ENCODE data around the gene CDKN2B-AS1.

CDKN2B-AS1 gene

DNA sequence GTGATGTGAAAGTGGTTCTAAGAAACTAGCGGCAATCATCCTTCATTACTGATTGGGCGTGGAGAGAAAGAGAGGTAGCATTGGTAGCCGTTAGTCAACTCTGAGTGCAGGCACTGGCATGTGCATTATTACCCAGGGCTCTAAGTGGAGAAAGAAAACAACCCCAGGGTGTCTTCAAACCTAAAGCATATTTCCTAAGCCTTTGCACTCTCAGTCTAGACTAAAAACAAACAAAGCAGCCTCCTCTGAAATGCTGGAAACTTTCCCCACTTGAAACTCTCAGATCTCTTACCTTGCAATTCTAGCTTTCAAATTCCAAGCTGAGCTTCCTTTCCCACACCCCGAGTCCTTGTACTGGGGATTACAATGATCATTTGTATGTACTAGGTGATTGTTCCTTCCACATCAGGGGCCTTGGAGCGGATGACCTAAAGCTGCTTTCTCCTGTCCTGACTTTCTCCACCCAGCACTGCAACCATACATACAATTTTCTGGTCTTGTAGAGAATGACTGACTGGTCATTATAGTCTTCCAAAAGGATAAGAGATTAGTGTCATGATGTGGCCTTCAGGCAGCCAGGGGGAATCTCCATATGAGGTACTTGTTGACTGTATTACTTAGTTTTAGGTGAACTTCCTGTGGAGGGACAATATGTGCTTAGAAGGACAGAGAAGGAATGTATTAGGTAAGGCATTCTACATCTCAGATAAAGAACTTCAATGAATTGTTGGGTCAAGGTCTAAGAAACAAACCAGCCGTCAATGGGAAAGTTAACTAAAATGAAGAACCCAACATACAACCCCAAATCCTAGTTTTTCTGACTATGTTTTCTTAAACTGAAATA, 112.8 kb downstream of the CDKN2B-AS1 start:
- H4K20me1 ChIP-seq (ENCODE audit: insufficient read depth, low read length), result no peaks in the 10 kb centered on the region
- no peak overlapping the region for H3K27ac ChIP-seq (ENCODE audit: low read length)
- H3K9me3 ChIP-seq (ENCODE audit: insufficient read depth, low read length), result no peaks in the 10 kb centered on the region
- H3K4me1 ChIP-seq (ENCODE audit: low read length), result no peaks in the 10 kb centered on the region
- no peak overlapping the region for H3K4me3 ChIP-seq (ENCODE audit: low read length)
- no peak for TF ChIP-seq CTCF (IDR thresholded peaks at IDR 0.05; ENCODE audit: low read depth, low read length)
- TF ChIP-seq EZH2phosphoT487 (IDR thresholded peaks at IDR 0.05; ENCODE audit: low read depth), result no peak
- no peaks in the 10 kb centered on the region for H3K36me3 ChIP-seq (replicated peaks; ENCODE audit: low read depth, low read length)
- H3K4me2 ChIP-seq (ENCODE audit: low read length), result no peak overlapping the region
- H2AFZ ChIP-seq (ENCODE audit: low read depth, low read length), result no peak overlapping the region
- no peak overlapping the region for H3K9ac ChIP-seq (ENCODE audit: low read length)
- no peaks in the 10 kb centered on the region for H3K27me3 ChIP-seq (ENCODE audit: low read depth, low read length)
- H3K79me2 ChIP-seq (ENCODE audit: low read length), result no peaks in the 10 kb centered on the region

DNA sequence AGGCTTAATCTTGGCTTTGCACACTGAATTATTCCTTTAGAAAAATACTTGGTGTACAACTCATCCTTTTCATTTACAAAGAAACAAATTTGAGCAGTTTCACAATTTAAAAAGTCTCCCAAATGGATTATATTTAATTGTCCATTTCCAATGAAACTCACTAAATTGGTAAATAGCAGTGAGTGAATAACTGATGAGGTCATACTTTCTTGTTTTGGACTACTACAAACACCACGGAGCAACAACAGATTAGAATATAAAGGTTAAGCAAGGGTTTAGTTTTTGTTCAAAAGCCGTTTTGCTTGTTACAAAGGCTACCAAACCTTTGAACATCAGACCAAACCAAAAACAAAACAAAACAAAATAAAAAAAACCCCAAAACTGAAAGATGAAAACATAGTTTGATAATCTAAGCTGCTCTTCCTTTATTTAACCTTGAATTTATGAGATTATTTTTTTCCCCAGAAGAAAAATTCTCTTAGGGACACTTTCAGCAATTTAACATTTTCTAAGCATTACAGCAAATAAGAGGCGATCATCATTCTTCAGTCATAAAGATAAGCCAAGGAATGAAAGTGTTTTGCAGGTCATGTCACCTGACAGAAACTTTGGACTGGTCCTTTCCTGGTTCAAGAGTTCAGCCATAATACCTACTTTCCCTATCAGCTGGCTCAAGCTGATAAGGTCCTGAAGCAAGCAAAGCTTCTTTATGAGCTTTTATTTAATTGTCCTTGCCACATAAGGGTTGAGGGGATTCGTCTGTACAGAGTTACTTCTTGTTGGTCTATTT, 114.2 kb downstream of the CDKN2B-AS1 start:
- no peak overlapping the region for H3K27ac ChIP-seq (ENCODE audit: low read length)
- no peaks in the 10 kb centered on the region for H3K36me3 ChIP-seq (replicated peaks; ENCODE audit: low read depth, low read length)
- no peaks in the 10 kb centered on the region for H3K4me1 ChIP-seq (ENCODE audit: low read length)
- H3K4me3 ChIP-seq (ENCODE audit: low read length), result no peak overlapping the region
- H3K79me2 ChIP-seq (ENCODE audit: low read length), result no peaks in the 10 kb centered on the region
- H3K27me3 ChIP-seq (ENCODE audit: low read depth, low read length), result no peaks in the 10 kb centered on the region
- H2AFZ ChIP-seq (ENCODE audit: low read depth, low read length), result no peak overlapping the region
- H4K20me1 ChIP-seq (ENCODE audit: insufficient read depth, low read length), result no peaks in the 10 kb centered on the region
- TF ChIP-seq EZH2phosphoT487 (IDR thresholded peaks at IDR 0.05; ENCODE audit: low read depth) (no peak), CTCF (IDR thresholded peaks at IDR 0.05; ENCODE audit: low read depth, low read length) (no peak)
- H3K9me3 ChIP-seq (ENCODE audit: insufficient read depth, low read length), result no peaks in the 10 kb centered on the region
- no peak overlapping the region for H3K9ac ChIP-seq (ENCODE audit: low read length)
- no peak overlapping the region for H3K4me2 ChIP-seq (ENCODE audit: low read length)

DNA sequence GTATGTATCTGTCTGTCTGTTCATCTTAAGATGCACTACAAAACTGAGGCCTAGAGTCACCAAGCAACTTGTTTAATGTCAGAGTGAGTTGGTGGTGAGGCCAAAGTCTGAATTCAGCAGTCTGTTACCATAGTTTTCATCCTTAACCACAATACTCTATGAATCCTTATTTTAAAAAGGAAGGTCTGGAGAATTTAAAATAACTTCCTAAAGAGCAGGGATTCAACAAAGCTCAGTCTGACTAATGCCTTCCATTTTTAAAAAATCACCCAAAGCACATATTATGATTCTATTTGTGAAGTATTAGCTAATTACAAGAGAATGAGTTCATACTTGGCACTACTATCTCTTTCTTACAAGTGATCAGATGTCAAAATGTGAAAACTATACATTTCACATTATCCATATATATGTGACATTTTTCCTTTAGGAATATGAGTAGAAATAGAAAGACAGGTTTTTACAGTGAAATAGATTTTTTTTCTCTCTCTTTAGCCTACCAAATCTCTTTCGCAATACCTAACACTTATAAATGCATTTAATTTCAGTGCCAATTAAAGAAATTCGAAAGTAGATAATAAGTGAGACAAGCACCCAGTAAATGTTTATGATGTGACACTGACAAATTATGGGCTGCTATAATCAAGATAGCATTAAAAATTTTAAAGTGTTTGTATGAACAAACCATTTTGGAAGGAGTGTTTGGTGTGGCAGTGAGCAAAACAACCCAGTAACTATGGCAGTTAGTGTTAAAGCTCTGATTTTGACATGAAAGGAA, 116.8 kb downstream of the CDKN2B-AS1 start:
- Histone ChIP-seq H4K20me1 (ENCODE audit: insufficient read depth, low read length) (no peaks in the 10 kb centered on the region), H3K4me3 (ENCODE audit: low read length) (no peak overlapping the region), H3K9me3 (ENCODE audit: insufficient read depth, low read length) (no peaks in the 10 kb centered on the region), H3K4me1 (ENCODE audit: low read length) (no peaks in the 10 kb centered on the region), H2AFZ (ENCODE audit: low read depth, low read length) (no peak overlapping the region), H3K27me3 (ENCODE audit: low read depth, low read length) (no peaks in the 10 kb centered on the region), H3K4me2 (ENCODE audit: low read length) (no peak overlapping the region), H3K36me3 (replicated peaks; ENCODE audit: low read depth, low read length) (no peaks in the 10 kb centered on the region), H3K79me2 (ENCODE audit: low read length) (no peaks in the 10 kb centered on the region), H3K9ac (ENCODE audit: low read length) (no peak overlapping the region), H3K27ac (ENCODE audit: low read length) (no peak overlapping the region)
- TF ChIP-seq CTCF (IDR thresholded peaks at IDR 0.05; ENCODE audit: low read depth, low read length), result no peak
- no peak for TF ChIP-seq EZH2phosphoT487 (IDR thresholded peaks at IDR 0.05; ENCODE audit: low read depth)

GRCh38 chr9:22111954-22112247, 117.3 kb downstream of the CDKN2B-AS1 start:
- no peak overlapping the region for H2AFZ ChIP-seq (ENCODE audit: low read depth, low read length)
- no peak overlapping the region for H3K27ac ChIP-seq (ENCODE audit: low read length)
- no peak overlapping the region for H3K4me2 ChIP-seq (ENCODE audit: low read length)
- H3K27me3 ChIP-seq (ENCODE audit: low read depth, low read length), result no peaks in the 10 kb centered on the region
- H3K4me3 ChIP-seq (ENCODE audit: low read length), result no peak overlapping the region
- no peak overlapping the region for H3K9ac ChIP-seq (ENCODE audit: low read length)
- no peak for TF ChIP-seq CTCF (IDR thresholded peaks at IDR 0.05; ENCODE audit: low read depth, low read length)
- TF ChIP-seq EZH2phosphoT487 (IDR thresholded peaks at IDR 0.05; ENCODE audit: low read depth), result no peak
- no peaks in the 10 kb centered on the region for H3K9me3 ChIP-seq (ENCODE audit: insufficient read depth, low read length)
- no peaks in the 10 kb centered on the region for H3K79me2 ChIP-seq (ENCODE audit: low read length)
- no peaks in the 10 kb centered on the region for H3K4me1 ChIP-seq (ENCODE audit: low read length)
- H4K20me1 ChIP-seq (ENCODE audit: insufficient read depth, low read length), result no peaks in the 10 kb centered on the region
- H3K36me3 ChIP-seq (replicated peaks; ENCODE audit: low read depth, low read length), result no peaks in the 10 kb centered on the region
